Measurements from ENCODE around the gene ABHD2.

GRCh38 chr15:89125088-89125826 lies 37.0 kb downstream of the ABHD2 start:
- no peak for TF ChIP-seq IKZF3 (tag by site-specific recombination; IDR thresholded peaks at IDR 0.05)
- TF ChIP-seq ZBTB1 (tag by site-specific recombination; IDR thresholded peaks at IDR 0.05) = no peak
- TF ChIP-seq CTCF (tag by site-specific recombination; IDR thresholded peaks at IDR 0.05) = no peak
- no peak for TF ChIP-seq ZNF623 (tag by site-specific recombination; IDR thresholded peaks at IDR 0.05)
- no peak for TF ChIP-seq ZNF629 (tag by site-specific recombination; IDR thresholded peaks at IDR 0.05)
- no peak for TF ChIP-seq RBAK (tag by site-specific recombination; IDR thresholded peaks at IDR 0.05)
- no peak for TF ChIP-seq ZNF654 (tag by site-specific recombination; IDR thresholded peaks at IDR 0.05; ENCODE audit: low read depth)
- no peak for TF ChIP-seq ZNF274 (IDR thresholded peaks at IDR 0.05; ENCODE audit: low read length)
- TF ChIP-seq ZNF274 (tag by site-specific recombination; IDR thresholded peaks at IDR 0.05; ENCODE audit: borderline replicate concordance) = no peak
- no peak for TF ChIP-seq ZNF544 (tag by site-specific recombination; IDR thresholded peaks at IDR 0.05)
- no peak for TF ChIP-seq ZNF658 (tag by site-specific recombination; IDR thresholded peaks at IDR 0.05)
- no peak for TF ChIP-seq ZSCAN5A (tag by site-specific recombination; IDR thresholded peaks at IDR 0.05)
- TF ChIP-seq ZNF560 (tag by site-specific recombination; IDR thresholded peaks at IDR 0.05; ENCODE audit: borderline replicate concordance) = no peak
- no peak for TF ChIP-seq ZNF248 (tag by site-specific recombination; IDR thresholded peaks at IDR 0.05)
- no peak for TF ChIP-seq ZNF501 (tag by site-specific recombination; IDR thresholded peaks at IDR 0.05)

Measured in HEK293 (cell line).